DMS79 treated with DMSO at 0.1 percent for 48 hours (cell line): ENCODE results near the gene TSPAN17.
"Not testable (repeated sequence)": the region's sequence is repeated elsewhere in the genome, so short reads cannot be mapped to it uniquely, and the experiment has no call there.

Source experiments
- DNase-seq: peaks from one replicate; lab custom pipeline; 2025; lab: John Stamatoyannopoulos, UW

TSPAN17 gene

GRCh38 chr5:176647030-176647842, at the start of gene TSPAN17:
Gene TSPAN17 (plus strand): TSS chr5:176647484. CDS start chr5:176647616, 132 bp downstream.
- DNase-seq = peak; percentile 87

DNA sequence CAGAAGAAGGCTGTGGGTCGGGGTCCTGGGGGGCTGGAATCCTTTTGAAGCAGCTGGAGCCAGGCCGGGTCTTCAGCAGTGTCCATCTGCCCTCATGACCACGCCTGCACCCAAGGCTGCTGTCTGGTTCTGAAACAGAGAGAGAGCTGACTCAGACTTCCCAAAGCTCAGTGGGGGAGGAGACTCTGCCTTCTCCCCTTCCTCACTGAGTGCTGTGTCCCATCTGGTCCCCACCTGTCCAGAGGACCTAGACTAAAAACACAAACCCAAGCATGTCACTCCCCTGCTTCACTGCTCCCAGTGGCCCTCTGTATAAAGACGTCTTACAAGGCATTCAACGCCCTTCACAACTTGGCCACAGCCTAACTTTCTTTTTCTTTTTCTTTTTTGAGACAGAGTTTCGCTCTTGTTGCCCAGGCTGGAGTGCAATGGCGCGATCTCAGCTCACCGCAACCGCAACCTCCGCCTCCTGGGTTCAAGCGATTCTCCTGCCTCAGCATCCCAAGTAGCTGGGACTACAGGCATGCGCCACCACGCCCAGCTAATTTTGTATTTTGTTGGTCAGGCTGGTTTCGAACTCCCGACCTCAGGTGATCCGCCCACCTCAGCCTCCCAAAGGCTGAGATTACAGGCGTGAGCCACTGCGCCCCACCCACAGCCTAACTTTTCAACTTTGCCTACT, 47.4 kb upstream of the TSPAN17 start:
- DNase-seq = not testable (repeated sequence)

DNA sequence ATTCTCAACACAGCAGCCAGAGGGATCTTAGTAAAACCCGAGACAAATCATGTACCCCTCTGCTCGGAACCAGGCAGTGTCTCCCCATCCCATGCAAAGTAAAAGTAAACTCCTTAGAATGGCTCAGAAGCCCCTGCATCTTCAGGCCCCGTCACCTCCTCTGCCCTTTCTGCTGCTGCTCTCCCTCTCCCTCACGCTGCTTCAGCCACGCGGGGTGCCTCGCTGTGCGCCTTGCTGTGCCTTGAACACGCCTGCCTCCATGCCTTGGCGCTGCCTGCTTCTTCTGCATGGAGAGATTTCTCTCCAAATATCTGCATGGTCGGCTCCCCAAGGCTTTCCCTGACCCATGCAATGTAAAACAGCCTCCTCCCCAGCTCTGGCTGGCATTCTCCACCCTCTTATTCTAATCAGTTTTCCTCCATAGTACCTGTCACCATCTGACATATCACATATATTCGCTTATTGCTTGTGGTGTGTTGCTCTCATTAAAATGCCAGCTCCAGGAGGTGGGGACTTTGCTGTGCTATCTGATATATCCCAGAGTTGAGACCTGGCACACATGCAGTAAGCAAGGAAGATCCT, 45.3 kb upstream of the TSPAN17 start:
- DNase-seq = no peak

- DNase-seq = no peak
Measured at GRCh38 chr5:176603091-176603490, 44.2 kb upstream of the TSPAN17 start.

DNA sequence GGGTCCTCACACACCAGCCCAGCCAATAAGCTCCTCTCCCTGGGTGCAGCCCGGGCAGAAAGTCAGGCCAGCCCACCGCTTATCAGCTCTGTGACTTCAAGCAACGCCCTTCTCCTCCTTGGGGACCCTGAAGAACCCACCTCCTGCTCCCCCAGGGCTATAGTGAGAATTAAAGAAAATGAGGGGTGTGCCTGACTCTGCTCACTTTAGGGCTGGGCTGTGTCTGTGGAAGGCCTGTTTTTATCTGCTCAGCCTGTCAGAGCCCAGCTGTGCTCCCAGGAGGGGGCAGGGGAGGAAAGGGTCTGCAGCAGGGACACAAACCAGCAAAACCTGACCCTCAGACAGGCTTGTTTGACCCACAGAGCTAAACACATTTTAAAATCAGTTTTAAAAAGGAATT, 41.3 kb upstream of the TSPAN17 start:
- DNase-seq = no peak

GRCh38 chr5:176606875-176607274, 40.4 kb upstream of the TSPAN17 start:
- DNase-seq = no peak

GRCh38 chr5:176608142-176608705, 39.1 kb upstream of the TSPAN17 start:
- no peak for DNase-seq

- DNase-seq = no peak
Measured at GRCh38 chr5:176608937-176609723, 38.2 kb upstream of the TSPAN17 start.

- DNase-seq = peak; percentile 15
Measured at GRCh38 chr5:176609724-176610434, 37.4 kb upstream of the TSPAN17 start, which contains the start of gene GPRIN1. Gene GPRIN1 (minus strand): TSS chr5:176610156. CDS start chr5:176599834, 10,322 bp downstream.

GRCh38 chr5:176610435-176610773, 36.9 kb upstream of the TSPAN17 start:
- no peak for DNase-seq

GRCh38 chr5:176611435-176611834, 35.8 kb upstream of the TSPAN17 start:
- no peak for DNase-seq

DNA sequence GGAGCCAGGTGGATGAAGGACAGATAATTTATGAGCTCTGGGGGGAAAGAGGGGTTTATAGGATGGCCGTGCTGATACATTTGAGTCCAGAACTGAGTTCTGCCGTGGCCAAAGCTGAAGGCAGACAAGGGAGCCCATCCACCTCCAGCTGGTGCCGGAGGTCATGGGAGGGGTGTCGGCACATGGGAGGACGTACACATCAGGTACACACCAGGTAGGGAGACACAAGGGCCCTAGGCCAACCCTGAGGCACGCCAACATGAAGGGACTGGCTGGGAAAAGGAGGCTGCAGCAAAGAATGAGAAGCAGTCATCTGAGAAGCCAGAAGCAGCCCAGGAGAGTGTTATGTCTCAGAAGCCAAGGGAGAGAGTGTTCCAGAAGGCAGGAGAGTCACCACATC, 35.3 kb upstream of the TSPAN17 start:
- DNase-seq = no peak

DNA sequence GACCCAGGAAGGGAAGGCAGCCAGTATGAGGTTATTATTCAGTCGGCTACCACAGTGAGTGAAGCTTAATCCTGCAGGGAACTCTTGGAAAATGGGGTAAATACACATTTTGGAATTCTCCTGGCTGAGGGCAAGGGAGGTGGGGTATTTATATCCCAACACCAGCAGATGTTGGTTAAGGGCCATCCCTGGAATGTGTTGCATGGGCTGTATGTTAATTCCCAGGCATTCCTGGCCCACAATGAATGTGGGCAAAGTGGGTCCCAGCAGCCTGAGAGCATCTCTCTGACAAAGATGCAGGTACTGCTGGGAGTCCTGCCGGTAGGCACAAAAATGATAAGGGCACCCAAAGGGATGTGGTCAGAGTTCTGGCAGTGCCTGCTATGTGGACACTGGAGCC, 34.4 kb upstream of the TSPAN17 start:
- no peak for DNase-seq

GRCh38 chr5:176614805-176615478, 32.3 kb upstream of the TSPAN17 start:
- no peak for DNase-seq

- no peak for DNase-seq
Measured at GRCh38 chr5:176616511-176616910, 30.8 kb upstream of the TSPAN17 start.

DNA sequence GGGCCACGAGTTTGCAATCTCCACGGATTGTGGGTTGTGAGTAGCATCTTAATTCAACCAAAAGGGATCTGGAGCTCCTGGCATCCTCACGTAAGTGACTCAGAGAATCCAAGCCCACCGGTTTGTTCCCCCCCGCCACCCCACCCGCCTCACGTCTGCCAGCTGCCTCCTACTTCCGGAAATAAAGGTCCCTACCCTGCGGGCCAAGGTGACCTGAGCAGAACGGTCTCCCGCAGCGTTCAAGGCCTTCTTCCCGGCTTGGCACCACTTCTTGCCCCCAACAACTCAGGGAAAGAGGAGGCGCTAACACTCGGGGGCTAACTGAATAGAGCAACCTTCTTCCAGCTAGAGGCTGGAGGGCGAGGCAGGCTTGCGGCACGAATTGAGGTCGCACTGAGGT, 28.5 kb upstream of the TSPAN17 start:
- DNase-seq = no peak

GRCh38 chr5:176619203-176619568, 28.1 kb upstream of the TSPAN17 start:
- peak; percentile 28 for DNase-seq

- DNase-seq = no peak
Measured at GRCh38 chr5:176619569-176620332, 27.5 kb upstream of the TSPAN17 start.

DNA sequence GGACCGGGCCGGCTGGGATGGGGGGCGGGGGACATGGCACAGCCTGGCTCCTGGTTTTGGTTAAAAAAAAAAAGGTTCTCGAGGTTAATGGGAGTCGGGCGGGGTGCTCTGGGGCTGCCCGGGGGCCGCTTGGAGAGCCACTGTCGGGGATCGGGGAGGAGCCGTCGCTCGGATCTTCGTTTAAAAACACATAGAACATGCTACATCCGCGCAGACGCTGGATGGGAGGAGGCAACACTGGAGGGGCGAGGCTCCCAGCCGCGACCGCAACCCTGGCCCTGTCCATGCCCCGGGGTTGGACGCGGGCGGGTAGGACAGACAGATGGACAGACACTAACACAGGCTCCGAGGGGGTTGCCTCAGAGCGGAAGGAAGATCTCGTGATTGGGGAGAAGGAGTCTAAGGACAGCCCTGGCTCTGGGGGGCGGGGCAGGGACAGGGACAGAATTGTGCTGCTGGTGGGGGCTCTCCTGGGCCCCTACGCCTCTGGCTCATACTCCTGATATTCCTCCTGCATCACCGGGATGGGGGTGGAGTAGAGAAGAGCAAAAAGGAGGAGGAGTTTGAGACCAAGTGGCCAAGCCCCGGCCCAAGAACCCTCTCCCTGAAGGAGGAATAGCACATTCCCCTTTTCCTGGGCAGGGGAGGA, 26.8 kb upstream of the TSPAN17 start:
- no peak for DNase-seq
